Transverse colon (tissue), 3 donors: ENCODE measurements around the gene BCL6.

Experiments used
- CTCF ChIP-seq, 5 experiments: fragments of 200-600 bp in 3 of 5; fragments of 450-650 bp in 2 of 5; sonication (generic) in 3 of 5; IDR thresholded peaks; 1 replicate in 2 of 5; 2 replicates in 3 of 5; pipeline ENCODE4 v1.5.1; 2016 to 2017; ENCODE audit warnings: antibody characterized with exemption in 5 of 5, inconsistent platforms in 3 of 5, mild to moderate bottlenecking in 2 of 5, moderate library complexity in 1 of 5
- POLR2A ChIP-seq: fragments of 450-650 bp; IDR thresholded peaks from one replicate; pipeline ENCODE4 v1.6.1; 2016; ENCODE audit warnings: antibody characterized with exemption, mild to moderate bottlenecking, moderate library complexity

- TF ChIP-seq POLR2A (no peak), CTCF (IDR thresholded peaks at IDR 0.05) (no peak)
Observed at GRCh38 chr3:187789872-187790271, 44.6 kb upstream of the BCL6 start.
